Limb (tissue), 2 donors: ENCODE measurements around the gene MAPKAP1.

ENCODE experiments used
- DNase-seq, 2 donors: peaks; one replicate each; pipeline ENCODE4 v3.0.0-alpha.2; 2016; ENCODE audit errors: extremely low spot score in 2 of 2

Gene MAPKAP1

DNA sequence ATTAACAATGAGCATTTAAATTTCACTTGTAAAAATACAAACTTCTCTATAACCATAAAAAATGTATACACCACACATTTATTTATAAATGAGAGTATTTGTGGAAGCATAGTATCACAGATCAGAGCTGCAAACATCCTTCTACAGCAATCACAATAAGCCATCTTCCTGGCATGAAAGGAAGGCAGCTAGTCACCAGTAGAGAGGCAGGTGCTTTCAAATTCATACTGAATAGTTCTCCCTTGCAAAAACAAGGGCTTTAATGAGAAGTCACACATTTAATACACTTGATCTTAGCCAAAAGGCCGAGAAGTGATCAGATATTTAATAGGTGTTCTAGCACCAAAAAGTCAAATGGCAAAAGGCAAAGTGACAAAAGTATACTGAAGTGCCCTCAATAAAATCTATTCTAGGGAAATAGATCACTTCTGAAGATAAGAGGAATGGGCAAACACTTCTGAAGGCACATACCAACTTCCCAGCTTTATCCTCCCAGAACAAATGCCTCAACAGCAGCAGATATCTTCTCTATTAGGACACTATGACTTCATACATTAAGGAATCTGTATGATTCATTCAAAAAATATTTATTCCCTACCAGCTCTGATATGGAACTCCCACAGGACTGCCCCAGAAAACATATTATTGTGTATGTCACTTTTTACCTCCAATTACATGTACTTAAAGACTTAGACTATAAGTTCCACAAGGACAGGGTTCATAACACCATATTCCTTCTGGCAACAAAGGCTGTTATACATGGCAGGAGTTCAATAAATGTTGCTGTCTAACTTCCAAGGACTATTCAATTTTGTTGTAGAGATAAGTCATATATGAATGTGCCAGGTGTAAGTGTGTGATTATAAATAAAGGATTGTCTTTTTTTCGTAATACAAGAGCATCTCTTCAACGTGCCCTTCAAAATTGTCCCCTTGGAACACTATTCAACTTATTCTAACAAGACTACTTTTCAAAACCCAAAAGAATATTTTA, 31.7 kb downstream of the MAPKAP1 start:
- DNase-seq: no peak

DNA sequence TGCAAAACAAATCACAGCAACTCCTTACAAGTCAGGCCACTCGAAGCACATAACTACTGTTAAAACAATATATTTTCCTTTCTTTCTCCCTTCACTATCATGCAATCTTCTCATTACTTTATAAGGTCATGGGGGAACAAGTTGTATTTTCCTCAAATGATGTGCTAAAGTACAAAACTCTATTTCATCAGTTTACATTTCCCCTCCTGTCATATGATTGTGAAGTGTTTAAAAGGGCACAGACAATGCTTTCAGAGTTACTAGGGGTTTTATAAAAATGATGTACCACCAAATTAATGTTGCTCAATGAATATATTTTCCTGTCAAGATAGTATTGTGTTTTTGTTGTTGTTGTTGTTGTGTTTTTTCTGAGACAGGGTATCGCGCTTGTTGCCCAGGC, 34.1 kb downstream of the MAPKAP1 start:
- DNase-seq: no peak

- no peak for DNase-seq
Observed at GRCh38 chr9:125663127-125663526, 43.9 kb downstream of the MAPKAP1 start.

GRCh38 chr9:125660557-125660956, 46.5 kb downstream of the MAPKAP1 start:
- no peak for DNase-seq

DNA sequence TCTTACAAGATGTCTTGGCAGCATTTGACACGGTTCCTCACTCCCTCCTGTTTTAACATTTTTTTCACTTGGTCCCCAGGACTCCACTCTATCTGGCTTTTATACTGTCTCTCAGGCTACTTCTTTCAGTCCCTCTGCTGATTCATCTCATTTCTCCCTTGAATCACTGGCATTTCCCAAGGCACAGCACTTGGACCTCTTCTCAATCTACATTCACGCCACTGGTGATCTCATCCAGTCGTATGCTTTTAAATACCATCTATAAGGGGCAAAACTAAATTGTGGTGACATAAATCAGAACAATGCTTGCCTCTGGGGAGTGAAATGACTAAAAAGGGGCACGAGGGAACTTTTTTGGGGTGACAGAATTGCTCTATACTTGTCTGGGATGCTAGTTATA, 47.1 kb downstream of the MAPKAP1 start:
- no peak for DNase-seq

- no peak for DNase-seq
Observed at GRCh38 chr9:125659201-125659840, 47.7 kb downstream of the MAPKAP1 start.

GRCh38 chr9:125656560-125656959, 50.4 kb downstream of the MAPKAP1 start:
- no peak for DNase-seq

GRCh38 chr9:125655691-125656410, 51.2 kb downstream of the MAPKAP1 start:
- no peak for DNase-seq

DNA sequence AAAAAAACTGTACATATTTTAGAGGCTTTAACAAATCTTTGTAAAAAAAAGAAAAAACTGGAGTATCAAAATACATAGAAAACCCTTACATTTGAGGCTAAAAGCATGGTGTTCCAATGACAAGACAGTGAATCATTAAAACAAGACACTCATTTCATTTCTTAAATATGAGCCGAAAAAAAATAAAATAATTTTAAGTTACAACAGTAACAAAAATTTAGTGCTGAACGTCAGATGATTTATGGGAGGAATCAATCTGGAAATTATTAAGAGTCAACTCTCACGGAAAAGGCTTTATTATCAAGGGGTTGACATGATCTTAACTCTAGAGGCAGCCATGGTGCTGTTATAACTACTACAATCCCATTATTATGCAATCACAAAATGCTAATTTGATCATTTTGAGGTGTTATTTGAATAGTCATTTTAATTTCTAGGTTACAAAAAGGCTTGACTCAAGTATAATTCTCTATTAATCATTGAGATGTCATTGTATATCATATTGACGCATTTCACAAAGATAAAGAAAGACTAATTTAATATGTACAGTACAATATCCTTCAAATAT, 51.9 kb downstream of the MAPKAP1 start:
- no peak for DNase-seq

DNA sequence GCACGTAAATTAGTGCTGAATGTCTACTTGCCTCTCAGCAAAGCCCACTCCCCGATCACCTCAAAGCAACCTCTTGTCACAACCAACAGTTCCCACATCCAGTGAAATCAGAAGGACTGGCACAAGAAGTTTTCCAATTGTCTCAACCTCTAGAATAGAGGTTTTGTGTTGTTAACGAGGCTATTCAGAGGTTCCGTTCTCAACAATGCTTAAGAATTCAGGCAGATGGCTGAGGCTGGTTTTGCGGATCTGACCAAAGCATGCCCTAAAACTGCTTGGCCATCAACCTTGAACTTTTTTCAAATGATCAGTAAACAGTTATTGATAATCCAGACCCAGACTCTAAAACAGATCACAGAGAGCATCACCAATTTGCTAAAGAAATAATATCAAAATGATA, 52.9 kb downstream of the MAPKAP1 start:
- DNase-seq: no peak

GRCh38 chr9:125653325-125653724, 53.7 kb downstream of the MAPKAP1 start:
- DNase-seq: no peak

DNA sequence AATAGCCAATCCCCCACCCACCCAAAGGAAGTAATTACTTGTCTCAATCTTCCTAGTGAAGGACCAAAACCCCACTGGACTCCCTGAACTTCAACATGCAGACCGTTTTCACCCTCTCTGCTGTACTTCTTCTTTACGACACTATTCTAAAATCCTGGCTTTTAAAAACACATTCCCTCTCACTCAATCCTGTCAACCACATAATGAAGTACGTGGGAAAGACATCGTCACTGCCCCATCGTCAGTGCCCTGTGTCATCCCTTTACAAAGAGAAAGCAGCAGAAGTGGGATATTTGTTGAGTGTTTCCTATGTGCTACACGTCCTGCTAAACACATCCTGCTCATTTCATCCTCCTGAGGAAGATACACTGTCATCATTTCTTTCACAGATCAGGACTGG, 54.2 kb downstream of the MAPKAP1 start:
- no peak for DNase-seq

DNA sequence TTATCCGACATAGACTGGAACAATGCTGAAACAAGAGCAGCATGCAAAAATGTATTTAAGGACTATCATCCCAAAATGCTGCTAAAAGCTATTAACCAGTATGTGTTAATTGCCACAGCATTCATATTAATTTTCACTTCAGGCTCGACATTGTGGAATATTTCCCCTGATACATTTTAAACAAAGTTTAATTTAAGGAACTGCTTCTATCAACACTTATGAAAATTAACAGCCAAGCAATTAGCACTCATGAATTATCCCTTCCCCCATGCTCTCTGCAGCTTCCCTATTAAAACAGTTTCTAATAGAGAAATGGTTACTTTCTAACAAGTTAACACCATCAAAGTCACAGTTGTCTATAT, 54.8 kb downstream of the MAPKAP1 start:
- DNase-seq: no peak

DNA sequence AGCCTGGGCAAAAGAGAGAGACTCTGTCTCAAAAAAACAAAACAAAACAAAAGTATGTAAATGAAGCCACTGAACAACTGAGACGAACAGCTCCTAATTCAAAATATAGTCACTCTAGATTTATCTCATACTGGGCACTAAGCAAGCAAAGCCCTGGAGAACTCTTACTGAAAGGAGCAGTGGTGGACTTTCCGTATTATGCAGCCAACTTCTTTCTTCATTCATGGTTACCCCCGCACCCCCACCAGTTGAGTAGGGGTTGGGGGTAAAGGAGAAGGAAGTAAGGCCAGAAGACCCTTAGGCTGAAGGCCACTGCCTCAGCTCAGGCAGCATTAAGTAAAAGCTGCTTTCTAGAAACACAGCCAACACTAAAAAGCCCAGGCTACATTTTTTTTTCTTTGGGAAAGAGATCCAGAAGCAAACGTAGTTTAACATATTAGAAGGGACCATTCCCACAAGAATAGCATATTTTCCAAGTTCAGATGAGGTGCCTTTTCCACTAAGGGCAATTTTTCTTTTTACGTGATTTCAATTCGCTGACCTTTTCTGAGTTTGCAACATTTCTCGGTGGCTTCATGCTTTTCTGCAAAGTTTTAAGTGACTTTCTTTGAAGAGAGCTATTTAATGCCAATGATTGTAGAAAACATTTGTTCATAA, 55.3 kb downstream of the MAPKAP1 start:
- no peak for DNase-seq

GRCh38 chr9:125650271-125650737, 56.7 kb downstream of the MAPKAP1 start:
- no peak for DNase-seq

GRCh38 chr9:125649826-125650225, 57.2 kb downstream of the MAPKAP1 start:
- DNase-seq: no peak

GRCh38 chr9:125649315-125649714, 57.7 kb downstream of the MAPKAP1 start:
- DNase-seq: no peak

- DNase-seq: no peak
Observed at GRCh38 chr9:125648294-125648693, 58.7 kb downstream of the MAPKAP1 start.

- no peak for DNase-seq
Observed at GRCh38 chr9:125646621-125647100, 60.3 kb downstream of the MAPKAP1 start.

DNA sequence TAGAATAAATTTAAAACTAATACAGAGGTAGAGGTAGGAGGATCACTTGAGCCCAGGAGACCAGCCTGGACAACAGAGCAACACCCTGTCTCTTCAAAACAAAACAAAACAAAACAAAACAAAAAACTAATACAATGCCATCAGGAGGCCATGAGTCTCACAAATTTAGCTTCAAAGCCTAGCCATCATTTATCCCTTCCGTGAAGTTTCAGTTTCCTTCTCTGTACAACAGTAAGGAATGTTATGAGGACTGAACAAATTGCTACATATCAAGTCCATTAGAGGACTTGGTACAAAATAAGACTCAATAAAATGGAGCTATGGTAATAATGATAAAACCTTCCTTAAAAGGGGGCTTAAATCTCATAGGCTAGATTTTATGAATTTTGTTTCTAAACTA, 60.8 kb downstream of the MAPKAP1 start:
- no peak for DNase-seq
